Smooth muscle cell (in vitro differentiated cells): Measurements from ENCODE around the gene PLLP. TPM values are rescaled to one million over a fixed set of nuclear protein-coding genes. Genes with fewer than 3 reads are reported as not detected.

ENCODE experiments used
- DNase-seq: peaks from one replicate; lab custom pipeline; 2025; ENCODE audit not compliant: unreplicated experiment; lab: John Stamatoyannopoulos, UW
- H2AFZ ChIP-seq: fragments of 200-600 bp; sonication (generic); 2 replicates; pipeline ENCODE4 v1.6.0; 2016; ENCODE audit warnings: antibody characterized with exemption, low read depth, mild to moderate bottlenecking
- H3F3A ChIP-seq: fragments of 200-600 bp; sonication (generic); 2 replicates; pipeline ENCODE4 v1.6.0; 2017; ENCODE audit warnings: antibody characterized with exemption, low read depth
- H3K27ac ChIP-seq: fragments of 200-600 bp; sonication (generic); 2 replicates; pipeline ENCODE4 v1.5.1; 2016; ENCODE audit warnings: low read depth, mild to moderate bottlenecking
- H3K27me3 ChIP-seq: fragments of 200-600 bp; sonication (generic); 2 replicates; pipeline ENCODE4 v1.6.1; 2016; ENCODE audit warnings: low read depth, mild to moderate bottlenecking
- H3K36me3 ChIP-seq: fragments of 200-600 bp; sonication (generic); 2 replicates; pipeline ENCODE4 v1.5.1; 2016; ENCODE audit warnings: low read depth
- H3K4me1 ChIP-seq: fragments of 200-600 bp; sonication (generic); 2 replicates; pipeline ENCODE4 v1.5.1; 2016; ENCODE audit warnings: low read depth
- H3K4me2 ChIP-seq: fragments of 200-600 bp; sonication (generic); 2 replicates; pipeline ENCODE4 v1.6.0; 2016; ENCODE audit warnings: mild to moderate bottlenecking
- H3K4me3 ChIP-seq: fragments of 200-600 bp; sonication (generic); 2 replicates; pipeline ENCODE4 v1.5.1; 2016; ENCODE audit warnings: mild to moderate bottlenecking
- H3K79me2 ChIP-seq: fragments of 200-600 bp; sonication (generic); 2 replicates; pipeline ENCODE4 v1.6.0; 2016; ENCODE audit warnings: low read depth, mild to moderate bottlenecking
- H3K9ac ChIP-seq: fragments of 200-600 bp; sonication (generic); 2 replicates; pipeline ENCODE4 v1.6.0; 2016; ENCODE audit warnings: low read depth
- H3K9me3 ChIP-seq: fragments of 200-600 bp; sonication (generic); replicated peaks from 2 replicates; pipeline ENCODE4 v1.5.1; 2016; ENCODE audit warnings: low read depth
- H4K20me1 ChIP-seq: fragments of 200-600 bp; sonication (generic); 2 replicates; pipeline ENCODE4 v1.6.0; 2016; ENCODE audit warnings: low read depth
- CTCF ChIP-seq: fragments of 200-600 bp; sonication (generic); IDR thresholded peaks from 2 replicates; pipeline ENCODE4 v1.5.1; 2017; ENCODE audit warnings: borderline replicate concordance, mild to moderate bottlenecking, antibody characterized with exemption; ENCODE audit not compliant: insufficient read depth, poor library complexity, severe bottlenecking
- WGBS: methylation state at CpG from one replicate; pipeline ENCODE4 v1.1.7; 2016; ENCODE audit warnings: low lambda C conversion rate; 5-methylcytosine and 5-hydroxymethylcytosine counted together
- polyA plus RNA-seq: library from polyadenylated mRNA; unstranded; fragments of >200 nt; fragmentation: Nextera tagmentation; extraction: Ambion mirVana; gene quantifications from 2 replicates; pipeline ENCODE4 v1.2.1, GENCODE V29; 2016
- total RNA-seq: library from RNA; depleted of rRNA; stranded (reverse); fragments of >200 nt; gene quantifications from 2 replicates; pipeline ENCODE4 v1.2.3, GENCODE V29; 2014

The PLLP gene
- total and polyA plus RNA-seq, 2 experiments from 2014 or later = 0.59 TPM; not detected in 1

GRCh38 chr16:57264381-57264780, 20.1 kb downstream of the PLLP start:
- no peak for TF ChIP-seq CTCF
- Histone ChIP-seq H2AFZ (no peak overlapping the region), H3K4me1 (peaks cover 21% of the 10 kb centered on the region), H3K9ac (no peak overlapping the region), H3K9me3 (no peaks in the 10 kb centered on the region), H3K27ac (no peak overlapping the region), H3K36me3 (no peaks in the 10 kb centered on the region), H4K20me1 (no peaks in the 10 kb centered on the region), H3K4me2 (no peak overlapping the region), H3K4me3 (no peak overlapping the region), H3K79me2 (no peaks in the 10 kb centered on the region), H3K27me3 (no peaks in the 10 kb centered on the region), H3F3A (no peaks in the 10 kb centered on the region)
- WGBS = 88% methylated on average over 8 of the region's 8 CpGs
- no peak for DNase-seq

- H3K4me2 ChIP-seq = no peak overlapping the region
- no peak overlapping the region for H2AFZ ChIP-seq
- no peak for TF ChIP-seq CTCF
- H3K27me3 ChIP-seq = no peaks in the 10 kb centered on the region
- no peak overlapping the region for H3K9ac ChIP-seq
- no peaks in the 10 kb centered on the region for H3K79me2 ChIP-seq
- no peak overlapping the region for H3K4me3 ChIP-seq
- no peak overlapping the region for H3K27ac ChIP-seq
- no peaks in the 10 kb centered on the region for H4K20me1 ChIP-seq
- H3K36me3 ChIP-seq = no peaks in the 10 kb centered on the region
- 92% methylated on average over 14 of the region's 18 CpGs for WGBS
- no peaks in the 10 kb centered on the region for H3K9me3 ChIP-seq
- no peaks in the 10 kb centered on the region for H3F3A ChIP-seq
- peaks cover 14% of the 10 kb centered on the region for H3K4me1 ChIP-seq
- no peak for DNase-seq
Observed at GRCh38 chr16:57263541-57264351, 20.7 kb downstream of the PLLP start.

- no peak for DNase-seq
- Histone ChIP-seq H3K9me3 (no peaks in the 10 kb centered on the region), H3K4me1 (peaks cover 13% of the 10 kb centered on the region), H3K36me3 (no peaks in the 10 kb centered on the region), H3K9ac (no peak overlapping the region), H3K79me2 (no peaks in the 10 kb centered on the region), H4K20me1 (no peaks in the 10 kb centered on the region), H3K27ac (no peak overlapping the region), H2AFZ (no peak overlapping the region), H3F3A (no peaks in the 10 kb centered on the region), H3K27me3 (no peaks in the 10 kb centered on the region), H3K4me3 (no peak overlapping the region), H3K4me2 (no peak overlapping the region)
- WGBS = 88% methylated on average over 17 of the region's 17 CpGs
- no peak for TF ChIP-seq CTCF
Observed at GRCh38 chr16:57262841-57263540, 21.5 kb downstream of the PLLP start.
